Stimulated activated CD4-positive, alpha-beta T cell treated with anti-CD3 and anti-CD28 coated beads, Interleukin-15, amount 100 ng/mL, for 24 hours (primary cell): ENCODE data around the gene NFIX.

ENCODE experiments used
- DNase-seq: peaks from one replicate; pipeline ENCODE4 v3.0.0-alpha.2; 2020

NFIX gene

GRCh38 chr19:13039211-13039789 lies 44.0 kb downstream of the NFIX start:
- DNase-seq, result no peak

DNA sequence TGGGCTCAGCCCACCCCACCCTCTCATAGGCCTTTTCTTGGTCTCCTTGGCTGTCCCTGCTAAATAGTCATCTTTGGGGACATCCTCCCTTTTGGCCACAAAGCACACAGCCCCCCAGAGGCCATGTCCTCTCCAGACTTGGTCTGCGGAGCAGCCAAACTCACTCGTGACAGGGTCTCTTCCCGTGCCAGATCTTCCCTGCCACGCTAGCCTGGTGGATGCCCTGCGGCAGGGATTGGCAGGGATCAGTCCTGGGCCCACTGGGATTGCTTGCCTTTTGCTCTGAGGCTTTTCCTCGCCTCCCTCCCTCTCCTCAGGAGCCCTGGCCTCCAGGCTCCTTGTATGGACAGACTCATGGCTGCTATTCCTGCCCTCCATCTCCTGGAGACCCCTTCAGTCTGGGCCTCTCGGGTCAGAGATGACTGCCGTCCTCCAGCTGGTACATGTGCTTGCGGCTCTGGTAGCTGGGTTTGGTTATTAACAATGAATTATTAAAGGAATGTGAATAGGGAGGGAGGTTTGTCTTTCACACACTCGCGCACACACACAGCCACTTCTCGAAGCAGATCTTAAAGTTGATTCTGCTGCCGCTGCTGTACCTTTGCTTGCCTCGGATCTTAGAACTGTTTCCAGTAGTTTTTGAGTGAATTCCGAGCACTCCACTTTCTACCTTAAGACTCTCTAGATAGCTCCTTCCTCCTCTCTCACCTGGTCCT lies 45.1 kb downstream of the NFIX start:
- DNase-seq, result no peak

- no peak for DNase-seq
These were observed 45.6 kb downstream of the NFIX start for GRCh38 chr19:13040948-13041292.

GRCh38 chr19:13042443-13043130 lies 47.3 kb downstream of the NFIX start:
- no peak for DNase-seq

GRCh38 chr19:13043285-13043684 lies 48.0 kb downstream of the NFIX start:
- DNase-seq, result no peak

DNA sequence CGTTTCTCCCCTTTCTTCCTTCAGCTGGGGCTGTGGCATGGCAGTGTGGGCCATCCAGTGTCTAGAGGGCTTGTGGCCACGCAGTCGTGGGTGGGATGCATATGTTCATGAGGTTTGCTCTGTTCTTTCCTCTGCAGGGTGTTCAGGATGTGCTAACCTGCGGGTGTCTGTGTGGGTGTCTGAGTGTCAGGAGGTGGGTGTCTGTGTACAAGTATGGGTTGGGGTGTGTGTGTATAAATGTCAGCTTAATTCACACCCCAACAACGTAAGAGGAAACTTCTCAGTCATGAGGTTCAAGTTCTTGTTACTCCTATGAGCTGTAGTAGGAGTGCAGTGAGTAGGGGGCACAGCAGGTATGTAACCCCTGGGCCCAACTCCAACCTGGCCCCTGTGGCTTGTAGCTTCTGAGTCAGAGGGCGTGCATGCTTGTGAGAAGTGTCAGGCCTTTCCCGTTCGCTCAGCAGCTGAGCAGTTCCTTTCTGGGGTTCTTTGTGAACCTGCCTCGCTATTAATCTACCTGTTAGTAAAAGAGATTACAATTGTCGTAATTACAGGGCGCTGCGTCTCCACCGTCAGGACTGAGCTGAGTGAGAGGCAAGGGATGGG lies 49.1 kb downstream of the NFIX start:
- DNase-seq, result no peak

GRCh38 chr19:13045812-13046211 lies 50.5 kb downstream of the NFIX start:
- no peak for DNase-seq

GRCh38 chr19:13047374-13047773 lies 52.1 kb downstream of the NFIX start:
- DNase-seq, result no peak

- DNase-seq, result no peak
These were observed 55.0 kb downstream of the NFIX start for GRCh38 chr19:13050274-13050673.

- peak; percentile 65 for DNase-seq
These were observed 56.4 kb downstream of the NFIX start for GRCh38 chr19:13051557-13052165.

GRCh38 chr19:13052447-13053175 lies 57.3 kb downstream of the NFIX start:
- no peak for DNase-seq

DNA sequence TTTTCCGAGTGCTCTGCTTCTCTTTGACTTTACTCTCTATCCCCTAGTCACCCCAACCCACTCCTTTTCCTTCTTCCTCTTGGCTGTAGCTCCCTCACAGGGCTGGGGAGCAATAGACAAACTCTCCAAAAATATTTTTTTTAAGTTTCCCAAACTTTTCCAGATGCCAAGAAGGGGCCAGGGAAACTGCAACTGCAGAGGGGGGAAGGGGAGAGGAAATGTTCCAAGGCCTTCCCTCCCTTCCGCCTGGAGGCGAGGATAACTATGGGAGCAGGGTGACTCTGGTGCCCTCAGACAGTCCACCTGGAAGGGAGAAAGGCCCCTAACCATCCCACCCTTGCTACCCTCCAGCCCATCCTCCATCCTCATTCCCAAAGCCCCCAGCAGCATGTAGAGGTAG lies 58.0 kb downstream of the NFIX start:
- DNase-seq, result no peak

DNA sequence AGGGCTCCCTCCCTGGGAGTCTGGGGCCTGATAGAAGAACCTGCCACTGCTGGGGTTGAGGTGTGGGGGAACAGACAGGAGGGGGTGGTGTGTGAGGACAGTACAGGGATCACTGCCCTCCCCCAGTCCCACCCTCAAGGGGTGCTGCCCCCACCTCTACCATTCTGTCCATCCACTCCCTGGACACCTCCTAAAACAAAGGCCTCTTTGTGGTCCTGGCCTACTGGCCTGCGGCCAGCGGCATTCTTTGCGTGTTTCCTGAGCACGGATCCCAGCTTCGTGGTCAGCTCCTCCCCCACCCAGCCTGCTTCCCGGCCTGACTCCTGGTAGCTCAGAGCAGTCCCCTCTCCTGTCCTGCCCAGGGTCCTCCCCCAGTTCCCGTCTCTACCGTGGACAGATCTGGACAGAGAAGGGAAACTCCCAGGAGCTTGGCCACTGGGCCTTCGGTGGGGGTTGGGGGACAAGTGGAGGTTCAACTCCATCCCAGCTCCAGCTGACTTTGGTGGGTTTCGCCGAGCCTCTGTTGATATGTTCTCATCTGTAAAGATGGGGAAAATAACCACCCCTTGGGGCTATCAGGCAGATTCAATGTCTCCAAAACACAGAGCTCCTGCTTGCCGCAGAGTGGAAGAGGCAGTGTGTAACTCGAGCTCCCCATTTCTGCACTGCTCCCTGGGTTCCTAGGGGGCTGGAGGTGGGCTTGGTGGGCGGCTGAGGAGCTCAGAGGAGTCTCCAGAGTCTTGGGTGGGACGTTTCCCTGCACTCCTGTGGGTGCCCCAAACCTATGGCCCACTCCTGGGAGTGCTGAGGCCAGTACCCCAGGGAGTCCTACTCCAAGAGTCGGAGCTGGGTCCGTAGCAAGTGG lies 58.7 kb downstream of the NFIX start:
- no peak for DNase-seq

DNA sequence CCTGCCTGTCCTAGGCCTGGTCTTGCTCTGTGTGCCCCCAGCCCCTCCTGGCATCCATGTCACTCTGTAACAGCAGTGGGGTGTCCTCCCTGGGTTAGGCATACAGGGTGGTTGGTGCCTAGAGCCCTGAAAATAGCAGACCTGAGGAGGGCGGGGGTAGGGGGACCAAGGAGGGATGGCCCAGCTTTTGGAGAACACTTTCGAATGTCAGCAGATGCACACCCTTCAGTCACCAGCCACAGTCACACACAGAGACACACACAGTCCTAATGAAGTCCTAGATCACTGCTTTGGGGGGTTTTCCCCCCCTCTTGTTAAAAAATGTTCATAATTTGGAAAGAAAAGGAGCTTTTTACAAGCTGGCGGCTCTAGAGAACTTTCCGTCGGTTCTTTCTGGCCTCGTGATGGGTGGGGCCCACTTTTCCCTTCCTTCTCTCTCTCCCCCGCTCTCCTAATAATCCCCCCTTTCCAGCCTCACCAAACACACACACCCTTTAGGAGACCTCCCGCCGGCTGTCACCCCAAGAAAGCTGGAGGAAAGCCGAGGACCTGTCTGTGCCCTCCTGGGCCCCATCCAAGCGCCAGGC lies 59.4 kb downstream of the NFIX start:
- no peak for DNase-seq

DNA sequence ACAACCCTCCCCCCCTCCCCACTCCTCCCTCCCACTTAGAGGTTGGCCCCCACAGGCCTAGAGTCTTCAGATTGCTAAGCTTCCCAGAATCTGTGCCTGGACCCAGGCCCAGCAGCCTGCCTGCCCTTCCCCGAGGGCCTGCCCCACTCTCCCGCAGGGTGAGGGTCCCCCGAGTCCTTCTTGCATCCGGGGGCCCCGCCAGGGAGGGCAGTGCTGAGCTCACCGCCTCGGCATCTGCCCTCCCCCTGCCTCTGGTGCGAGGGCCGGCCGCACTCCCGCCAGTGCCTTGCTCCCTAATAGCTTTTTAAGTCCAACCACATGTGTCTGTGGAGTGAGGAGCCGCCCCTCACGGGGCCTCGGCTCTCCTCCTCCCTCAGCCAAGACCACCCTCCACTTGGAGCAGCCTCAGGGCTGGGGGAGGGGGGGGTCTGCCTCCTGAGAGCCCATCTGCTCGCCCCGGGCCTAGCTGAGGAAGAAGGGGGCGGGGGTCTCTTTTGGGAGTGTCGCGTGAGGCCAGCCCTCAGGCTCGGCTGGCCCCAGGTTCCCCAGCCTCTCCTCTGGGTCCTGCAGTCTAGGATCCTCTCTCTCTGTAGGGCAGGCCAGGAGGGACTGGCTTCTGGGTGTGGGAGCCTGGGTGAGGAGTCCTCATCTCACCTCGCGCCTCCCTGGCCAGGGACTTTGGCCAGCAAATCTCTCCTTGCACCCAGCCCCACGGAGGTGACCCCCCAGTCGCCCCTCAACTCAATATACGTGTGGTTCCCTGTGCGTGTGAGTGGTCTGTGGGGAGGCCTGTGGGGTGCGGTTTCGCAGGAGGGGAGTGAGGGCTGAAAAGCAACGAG lies 60.2 kb downstream of the NFIX start:
- DNase-seq, result no peak

GRCh38 chr19:13056052-13056660 lies 60.9 kb downstream of the NFIX start:
- DNase-seq, result no peak

DNA sequence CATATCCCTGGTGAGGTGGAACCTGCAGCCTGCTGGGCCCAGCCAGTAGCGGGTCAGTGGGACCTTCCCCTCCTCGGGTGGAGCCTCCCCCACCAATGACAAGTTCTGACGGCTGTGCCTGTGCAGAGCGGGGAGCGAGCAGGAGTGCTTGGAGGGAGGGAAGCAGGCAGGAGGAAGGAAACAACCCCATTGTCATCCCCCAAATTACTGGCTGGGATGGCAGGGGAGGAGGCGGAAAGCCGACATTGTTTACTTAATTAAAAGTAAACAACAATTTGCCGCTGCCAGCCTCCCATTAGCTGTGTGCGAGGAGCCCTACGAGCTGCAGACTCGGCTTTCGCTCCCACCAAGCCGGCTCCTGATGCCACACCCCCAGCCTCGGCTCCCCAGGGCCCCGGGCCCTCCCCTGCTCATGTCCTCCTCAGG lies 61.9 kb downstream of the NFIX start:
- no peak for DNase-seq

DNA sequence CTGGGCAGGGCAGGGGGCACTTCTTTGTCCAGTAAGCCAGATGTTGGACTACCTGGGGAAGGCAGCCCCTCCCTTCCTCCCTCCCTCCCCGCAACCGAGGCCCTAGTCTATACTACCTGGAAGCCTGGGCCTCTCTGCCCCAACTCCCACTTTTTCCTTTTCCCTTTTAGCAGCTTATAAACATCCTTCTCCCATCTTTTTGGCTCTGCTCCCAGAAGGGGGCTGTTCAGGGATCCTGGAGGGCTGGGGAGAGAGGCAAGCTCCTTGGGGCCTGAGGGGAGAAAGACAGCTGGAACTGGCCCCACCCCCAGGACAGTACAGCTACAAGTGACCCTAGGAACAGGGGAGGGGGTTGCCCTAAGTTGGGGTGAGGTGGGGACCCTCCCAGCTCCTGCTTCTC lies 62.5 kb downstream of the NFIX start:
- no peak for DNase-seq

GRCh38 chr19:13058951-13059660 lies 63.8 kb downstream of the NFIX start:
- no peak for DNase-seq
